ENCODE measurements around the gene MMRN1.

GRCh38 chr4:89994176-89994873 lies 99.7 kb downstream of the MMRN1 start:
- TF ChIP-seq CTCF (IDR thresholded peaks at IDR 0.05), result no peak
- TF ChIP-seq POLR2A (IDR thresholded peaks at IDR 0.05), result no peak
